Activated effector memory CD4-positive, alpha-beta T cell treated with anti-CD3 and anti-CD28 coated beads, Interleukin-2, amount 50 U/mL, for 16 hours (primary cell): ENCODE measurements around the gene RHBDF2.

Experiments used
- DNase-seq: peaks from one replicate; pipeline ENCODE4 v3.0.0-alpha.2; 2020

Gene RHBDF2

DNA sequence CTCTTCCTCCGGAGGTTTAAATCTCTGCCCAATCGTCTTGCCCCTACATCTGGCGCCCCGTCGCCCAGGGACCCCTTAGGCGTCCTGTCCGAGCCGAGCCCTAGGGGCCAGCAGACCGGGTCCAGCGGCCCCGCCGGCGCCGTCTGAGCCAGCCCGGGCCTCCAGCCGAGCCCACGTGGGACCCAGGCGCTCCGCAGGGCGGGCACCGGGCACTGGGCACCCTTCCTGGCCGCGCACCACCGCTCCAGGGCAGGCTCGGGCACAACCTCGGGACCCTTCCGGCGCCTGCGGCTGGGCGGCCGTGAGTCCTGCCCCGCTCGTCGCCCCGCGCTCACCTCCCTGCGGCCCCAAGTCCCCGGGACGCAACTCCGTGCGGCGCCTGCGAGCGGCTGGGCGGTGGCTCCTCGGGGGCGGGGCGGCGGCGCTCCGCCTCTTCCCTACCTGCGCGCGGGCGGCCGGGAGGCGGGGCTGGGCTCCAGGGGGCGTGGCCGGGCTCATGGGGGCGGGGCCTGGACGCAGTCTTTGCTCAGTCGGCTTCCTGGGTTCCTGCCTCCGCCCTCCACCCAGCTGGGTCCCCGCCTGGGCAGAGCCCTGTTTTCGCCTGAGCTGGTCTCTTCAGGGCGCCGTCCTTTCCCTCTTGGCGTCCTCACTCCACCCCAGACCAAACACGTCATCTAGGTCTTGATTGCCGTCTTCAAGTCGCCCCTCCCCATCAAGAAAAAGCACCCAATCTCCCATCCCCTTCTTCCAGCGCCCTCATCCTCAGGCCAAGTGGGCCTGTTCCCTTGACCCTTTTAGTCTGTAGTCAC is at the start of gene RHBDF2:
Gene RHBDF2, minus strand, starts transcription at position 406 of the 809 bp plus-strand sequence. CDS start 19,899 bp downstream, outside the sequence.
- DNase-seq = peak; percentile 98

DNA sequence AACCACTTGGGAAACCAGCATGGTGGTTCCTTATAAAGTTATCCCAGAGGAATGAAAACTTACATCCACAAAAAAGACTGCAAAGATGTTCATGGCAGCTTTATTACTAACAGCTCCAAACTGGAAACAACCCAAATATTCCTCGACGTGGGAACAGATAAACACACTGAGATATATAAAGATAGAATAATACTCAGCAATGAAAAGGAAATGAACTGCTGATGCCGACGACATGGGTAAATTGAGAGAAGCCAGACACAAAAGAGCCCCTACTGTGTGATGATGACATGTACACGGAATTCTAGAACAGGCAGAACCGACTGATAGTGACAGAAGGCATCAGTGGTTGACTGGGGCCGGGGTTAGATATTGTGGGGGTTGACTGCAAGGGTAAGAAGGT is 48.3 kb upstream of the RHBDF2 start:
- no peak for DNase-seq

DNA sequence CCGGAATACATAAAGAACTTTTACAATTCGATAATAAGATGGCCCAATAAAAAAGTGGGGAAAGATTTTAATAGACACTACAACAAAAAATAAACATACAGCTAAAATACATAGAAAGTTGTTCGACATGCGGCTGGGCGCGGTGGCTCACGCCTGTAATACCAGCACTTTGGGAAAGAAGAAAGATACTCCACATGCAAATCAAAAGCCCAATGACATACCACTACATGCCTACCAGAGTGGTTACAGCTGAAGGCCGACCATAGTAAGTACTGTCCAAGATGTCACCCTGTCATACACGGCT is 47.9 kb upstream of the RHBDF2 start:
- no peak for DNase-seq

DNA sequence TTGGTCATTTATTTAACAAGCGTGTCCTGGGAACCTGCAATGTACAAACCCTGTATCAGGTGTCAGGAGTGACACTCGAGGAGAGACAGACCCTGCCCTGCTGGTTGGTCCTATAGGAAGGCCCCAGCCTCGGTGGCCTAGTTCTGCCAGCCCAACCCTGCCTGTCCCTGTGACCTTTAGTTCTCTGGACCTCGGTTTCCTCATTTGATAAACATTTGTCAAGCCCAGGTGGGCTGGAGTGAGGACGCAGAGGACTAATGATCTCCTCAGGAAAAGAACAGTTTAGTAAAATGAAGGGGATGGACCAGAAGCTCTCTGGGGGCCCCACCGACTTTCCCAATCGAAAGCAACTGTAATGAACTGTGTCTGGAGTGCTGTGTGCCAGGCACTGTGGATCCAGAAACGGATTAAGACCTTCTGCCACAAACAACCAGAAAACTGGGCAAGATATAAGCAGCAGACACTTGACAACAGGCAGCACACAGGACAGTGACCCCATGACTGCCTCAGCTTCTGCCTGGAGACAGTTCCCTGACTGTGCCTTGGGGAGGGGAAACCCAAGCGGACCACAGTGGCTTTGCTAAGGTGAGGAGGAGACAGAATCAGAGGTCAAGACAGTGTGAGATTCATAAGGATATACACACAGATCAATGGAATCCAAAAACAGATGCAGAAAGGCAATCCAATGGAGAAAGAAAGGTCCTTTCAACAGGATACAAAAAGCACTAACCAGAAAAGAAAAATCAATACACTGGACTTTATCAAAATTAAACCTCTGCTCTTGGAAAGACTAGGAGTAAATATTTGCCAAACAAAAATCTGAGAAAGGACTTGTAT is 47.4 kb upstream of the RHBDF2 start:
- no peak for DNase-seq

DNA sequence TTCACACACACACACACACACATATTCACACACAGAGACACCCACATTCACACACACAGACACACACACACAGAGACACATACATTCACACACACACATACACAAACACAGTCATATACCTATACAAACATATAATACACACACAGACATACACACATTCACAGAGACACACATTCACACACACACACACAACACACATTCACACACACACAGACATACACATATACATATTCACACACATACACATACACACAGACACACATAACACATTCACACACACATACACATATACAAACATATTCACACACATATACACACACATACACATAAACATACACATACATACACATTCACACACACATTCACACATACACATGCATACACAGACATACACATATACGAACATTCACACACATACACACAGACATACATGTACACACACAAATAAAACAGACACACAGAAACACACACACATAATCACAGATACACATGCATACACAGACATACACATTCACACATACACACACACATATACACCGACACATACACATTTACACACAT is 46.5 kb upstream of the RHBDF2 start:
- no peak for DNase-seq

DNA sequence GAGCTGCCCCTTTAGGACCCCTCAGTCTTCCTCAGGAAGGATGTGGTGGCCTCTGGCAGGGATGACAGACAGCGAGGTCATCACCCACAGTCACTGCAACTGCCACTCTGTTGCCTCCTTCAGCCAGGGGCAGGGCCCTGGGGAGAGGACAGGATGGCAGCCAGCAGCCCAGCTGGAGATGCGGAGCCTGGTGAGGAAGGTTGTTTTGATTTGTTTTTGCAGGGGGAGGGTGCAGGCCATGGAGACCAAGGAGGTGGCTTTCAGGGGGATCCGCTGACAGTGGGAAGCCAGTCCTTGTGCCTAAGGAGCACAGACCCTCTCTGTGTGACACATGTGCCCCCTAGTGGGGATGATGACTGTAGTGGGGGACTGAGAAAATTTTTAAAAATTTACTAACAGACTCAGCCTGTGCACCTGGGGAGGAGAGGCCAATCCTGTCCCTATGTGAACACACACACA is 46.0 kb upstream of the RHBDF2 start:
- DNase-seq = peak; percentile 72

DNA sequence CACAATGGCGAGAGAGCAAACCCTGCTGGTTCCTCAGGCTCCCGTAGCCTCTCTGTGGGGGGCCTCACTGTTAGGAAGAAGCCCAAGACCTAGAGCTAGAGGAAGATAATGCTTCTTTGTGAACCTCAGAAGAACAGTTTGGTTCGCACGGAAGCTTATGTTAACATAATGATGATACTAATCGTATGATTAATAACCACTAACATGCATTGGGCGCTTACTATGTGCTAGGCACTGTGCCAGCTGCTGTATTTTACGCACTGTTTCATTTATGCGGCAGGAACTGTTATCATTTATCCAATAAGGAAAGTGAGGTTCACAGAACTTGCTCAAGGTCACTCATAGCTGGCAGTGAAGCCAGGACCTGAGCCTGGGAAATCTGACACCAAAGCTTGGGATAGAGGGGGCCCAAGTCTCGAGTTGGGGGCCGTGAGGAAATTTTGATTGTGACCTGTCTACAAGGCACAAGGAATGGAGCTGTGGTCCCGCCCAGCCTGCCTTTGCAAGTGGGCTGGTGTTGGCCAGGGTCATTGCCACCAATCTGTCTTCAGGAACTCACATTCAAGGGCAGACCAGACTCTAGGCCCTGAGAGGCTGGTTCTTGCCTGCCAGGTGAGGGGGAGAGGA is 45.4 kb upstream of the RHBDF2 start:
- no peak for DNase-seq

DNA sequence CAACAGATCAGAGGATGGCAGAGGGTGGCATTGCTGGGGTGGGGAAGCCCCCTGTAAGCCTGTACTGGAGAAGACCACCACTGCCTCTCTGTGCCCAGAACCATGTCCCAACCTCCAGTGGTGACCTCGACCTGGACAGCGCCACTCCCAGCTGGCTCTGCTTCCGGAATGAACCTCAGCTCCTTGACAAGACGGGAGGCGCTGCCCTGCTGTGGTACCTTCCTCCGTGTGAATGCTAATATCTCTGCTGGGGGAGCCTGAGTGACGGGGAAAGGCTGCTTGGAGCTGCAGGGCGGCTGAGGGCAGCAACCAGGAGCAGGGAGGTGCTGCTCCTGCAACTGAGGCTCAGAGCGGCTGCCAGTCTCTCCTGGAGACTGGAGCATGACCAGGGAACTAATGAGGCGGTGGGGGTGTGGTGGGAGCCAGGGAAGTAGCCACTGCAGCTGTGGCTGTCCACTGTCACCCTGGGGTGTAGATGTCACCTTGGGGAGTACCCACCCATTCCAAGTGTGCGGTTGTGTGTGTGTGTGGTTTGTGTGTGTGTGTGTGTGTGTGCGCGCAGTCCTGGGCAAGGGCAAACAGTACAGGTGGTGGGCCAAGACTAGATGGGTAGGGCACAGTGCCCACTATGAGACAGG is 44.8 kb upstream of the RHBDF2 start:
- DNase-seq = no peak

DNA sequence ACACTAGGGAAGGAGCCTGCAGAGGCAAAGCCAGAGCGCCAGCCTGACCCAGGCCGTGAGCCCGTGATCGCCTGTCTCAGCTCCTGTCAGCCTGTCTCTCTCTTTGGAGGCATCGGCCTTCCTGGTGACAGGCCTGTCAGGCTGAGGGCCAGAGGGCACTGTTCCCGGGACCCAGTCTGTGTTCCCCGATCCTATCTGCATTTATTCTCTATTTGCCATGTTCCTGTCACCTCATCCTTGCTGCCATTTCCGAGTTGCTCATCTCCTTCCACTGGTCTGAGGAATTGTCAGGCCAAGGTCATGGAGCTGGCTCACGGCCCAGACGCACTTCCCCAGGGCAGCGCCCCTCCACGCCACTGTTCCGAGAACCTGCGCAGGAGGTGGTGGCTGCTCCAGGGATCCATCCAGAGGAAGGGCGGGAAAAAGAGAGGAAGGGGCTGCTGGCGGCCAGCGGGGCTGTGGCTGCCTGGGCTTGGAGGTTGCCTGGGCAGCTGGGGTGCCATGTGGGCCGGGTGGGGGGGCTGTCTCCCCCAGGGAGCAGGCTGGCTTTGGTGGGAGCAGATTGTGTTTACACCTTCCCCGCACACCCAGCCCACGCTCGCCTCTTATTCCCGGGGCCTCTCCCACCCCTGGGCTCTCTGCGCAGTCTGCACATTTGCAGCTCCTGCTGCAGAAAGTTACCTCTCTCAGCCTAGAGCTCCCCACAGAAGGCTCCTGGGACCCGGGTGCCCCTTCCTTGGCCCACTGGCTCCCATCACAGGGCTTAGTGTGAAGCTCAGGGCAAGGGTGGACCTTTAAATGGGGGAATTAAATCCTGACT is 43.5 kb upstream of the RHBDF2 start:
- no peak for DNase-seq

DNA sequence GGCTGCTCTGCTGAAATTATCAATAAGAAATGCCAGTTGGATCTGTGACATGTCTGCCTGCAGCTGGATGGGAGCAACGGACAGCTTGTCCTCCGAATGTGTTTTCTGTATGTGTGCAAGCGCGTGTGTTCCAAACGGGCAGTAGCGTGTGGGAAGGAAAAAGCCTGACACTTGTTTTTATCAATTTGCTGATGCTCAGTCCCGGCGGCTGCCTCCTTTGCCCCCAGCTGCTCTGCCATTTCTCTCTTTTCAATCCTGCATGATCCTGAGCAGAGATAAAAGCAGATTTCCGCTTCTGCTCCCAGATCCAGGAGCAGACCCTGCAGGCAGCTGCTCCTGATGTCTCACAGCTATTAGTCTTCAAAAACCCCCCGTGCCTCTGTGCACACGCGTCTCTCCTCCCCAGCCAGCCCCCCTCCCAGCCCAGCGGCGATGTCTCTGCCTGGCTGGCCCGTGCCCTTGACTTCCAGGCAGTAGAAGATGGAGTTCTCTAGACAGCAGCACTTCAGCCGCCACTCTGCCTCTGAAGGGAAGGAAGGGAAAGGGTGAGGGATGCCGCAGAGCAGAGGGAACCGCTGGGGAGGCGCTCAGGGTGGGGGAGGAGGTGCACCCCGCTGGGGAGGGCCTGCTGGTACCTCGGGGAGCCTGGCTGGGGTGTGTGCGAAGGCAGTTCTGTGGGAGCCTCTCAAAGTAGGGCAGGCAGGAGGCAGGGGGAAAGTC is 42.8 kb upstream of the RHBDF2 start:
- no peak for DNase-seq

DNA sequence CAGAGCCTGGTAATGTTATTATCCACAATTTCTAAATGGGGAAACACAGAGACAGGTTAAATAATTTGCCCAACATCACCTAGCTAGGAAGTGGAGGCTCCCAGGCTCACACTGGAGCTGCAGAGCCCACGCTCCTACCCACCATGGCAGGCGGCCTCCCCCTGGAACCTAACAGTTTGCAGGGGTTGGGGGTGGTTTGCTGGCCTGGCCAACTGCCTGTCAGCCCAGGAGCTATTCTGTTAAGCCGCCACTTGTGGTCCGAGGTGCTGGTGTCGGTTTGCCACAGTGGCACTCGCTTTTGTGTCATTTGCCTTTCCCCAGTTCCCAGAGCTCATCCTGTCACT is 42.2 kb upstream of the RHBDF2 start:
- DNase-seq = no peak

DNA sequence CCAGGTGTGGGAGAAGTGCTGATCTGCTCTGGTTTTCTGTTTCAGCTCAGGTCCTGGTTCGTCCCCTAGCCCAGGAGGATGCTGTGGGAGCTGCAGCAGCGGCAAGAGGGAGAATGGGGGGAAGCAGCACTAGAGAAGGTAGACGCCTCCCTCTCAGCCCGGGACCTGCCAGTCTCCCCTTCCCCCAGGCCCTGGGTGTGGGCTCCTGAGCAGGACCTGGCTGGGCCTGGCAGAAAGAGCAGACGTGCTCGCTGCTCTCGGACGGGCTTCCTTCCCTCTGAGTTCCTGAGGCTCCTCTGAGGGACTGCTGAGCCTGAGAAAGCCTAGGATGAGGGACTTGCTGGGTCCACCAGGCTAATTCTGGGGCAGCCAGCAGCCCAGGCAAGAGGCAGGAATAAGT is 41.8 kb upstream of the RHBDF2 start:
- DNase-seq = no peak

DNA sequence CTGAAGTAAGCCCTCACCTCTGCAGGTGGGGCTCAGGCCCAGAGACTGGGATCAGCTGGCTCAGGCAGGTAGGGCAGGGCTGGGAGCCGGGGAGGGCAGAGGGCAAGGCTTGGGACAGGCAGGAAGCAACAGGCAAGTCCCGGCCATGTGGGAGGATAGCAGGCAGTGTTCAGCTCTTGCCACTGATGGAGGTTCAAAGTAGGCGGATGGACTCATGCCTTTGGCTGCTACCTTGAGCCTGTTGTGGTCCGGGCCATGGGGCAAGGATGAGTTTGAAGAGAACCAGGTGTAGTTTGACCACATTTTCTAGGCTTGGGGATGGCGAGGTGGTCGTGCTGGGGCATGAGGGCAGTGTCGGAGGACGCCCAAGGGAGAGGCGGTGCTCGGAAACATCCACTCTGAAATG is 41.3 kb upstream of the RHBDF2 start:
- no peak for DNase-seq

DNA sequence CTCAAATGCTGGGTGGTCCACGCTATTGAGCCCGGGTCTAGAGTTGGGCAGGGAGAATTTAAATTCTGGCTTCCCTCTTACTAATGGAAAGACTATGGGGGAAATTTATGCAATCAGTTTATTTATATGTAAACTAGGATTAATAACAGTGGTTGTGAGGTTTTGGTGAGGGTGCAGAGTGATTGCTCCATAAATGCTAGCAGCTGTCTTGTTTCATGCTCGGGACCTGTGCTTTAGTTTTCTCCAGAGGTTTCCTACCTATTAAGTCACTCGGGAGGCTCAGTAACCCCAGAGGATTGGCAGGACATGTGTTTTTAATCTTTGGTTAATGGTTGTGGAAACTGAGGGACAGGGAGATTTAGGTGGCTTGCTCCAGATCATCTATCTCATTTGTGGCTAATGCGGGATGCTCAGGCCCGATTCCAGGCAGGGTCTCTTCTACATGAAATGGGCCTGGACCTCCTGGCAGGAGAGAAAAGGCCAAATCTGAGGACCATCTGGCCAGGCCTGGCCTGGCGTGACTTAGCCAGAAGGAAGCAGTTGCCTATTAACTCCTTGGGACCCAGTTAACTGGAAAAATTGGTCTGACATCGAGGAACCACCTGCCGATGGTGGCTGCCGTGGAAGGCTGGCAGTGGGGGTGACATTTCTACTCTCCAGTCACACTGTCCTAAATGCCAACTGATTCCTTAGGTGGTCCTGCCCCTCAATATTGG is 40.7 kb upstream of the RHBDF2 start:
- DNase-seq = no peak

DNA sequence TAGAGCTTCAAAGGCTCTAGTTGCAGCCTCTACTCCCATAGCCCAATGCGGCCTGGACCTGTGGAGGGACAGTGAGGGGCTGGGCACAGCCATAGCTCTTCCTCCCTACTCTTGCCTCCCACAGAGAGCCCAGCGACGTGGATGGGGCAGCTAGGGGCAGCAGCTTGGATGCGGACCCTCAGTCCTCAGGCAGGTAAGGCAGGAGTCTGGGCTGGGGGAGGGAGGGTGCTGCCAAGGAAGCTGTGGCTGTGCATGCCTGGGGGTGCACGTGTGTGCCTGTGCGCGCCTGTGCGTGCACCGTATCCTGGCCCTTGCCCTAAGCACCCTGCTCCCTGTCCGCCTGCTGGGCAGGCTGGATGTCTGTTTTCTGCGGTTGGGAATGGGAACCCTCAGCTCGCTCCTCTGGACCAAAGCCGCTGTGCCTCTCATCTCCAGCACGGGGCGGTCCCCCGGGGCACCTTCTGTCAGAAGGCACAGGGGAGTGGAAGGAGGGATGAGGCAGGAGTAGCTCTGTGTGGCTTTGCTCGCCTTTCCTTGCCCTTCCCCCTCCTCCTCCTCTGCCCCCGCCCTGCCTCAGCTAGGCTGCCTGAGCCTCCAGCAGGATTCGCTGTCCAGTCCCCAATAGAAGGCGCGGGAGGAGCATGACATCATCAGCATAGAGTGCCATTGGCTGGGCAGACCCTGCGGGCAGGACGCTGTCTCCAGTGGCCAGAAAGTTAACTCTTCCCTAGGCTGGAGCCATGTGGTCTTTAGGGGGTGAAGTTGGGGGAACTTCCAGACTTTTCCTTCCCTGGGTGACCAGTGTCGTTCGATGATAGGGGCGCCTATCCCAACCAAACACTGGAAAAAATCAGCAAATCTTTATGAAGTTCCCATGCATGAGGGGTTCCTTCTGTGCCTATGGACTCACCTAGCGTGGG is 39.4 kb upstream of the RHBDF2 start:
- DNase-seq = peak; percentile 67

DNA sequence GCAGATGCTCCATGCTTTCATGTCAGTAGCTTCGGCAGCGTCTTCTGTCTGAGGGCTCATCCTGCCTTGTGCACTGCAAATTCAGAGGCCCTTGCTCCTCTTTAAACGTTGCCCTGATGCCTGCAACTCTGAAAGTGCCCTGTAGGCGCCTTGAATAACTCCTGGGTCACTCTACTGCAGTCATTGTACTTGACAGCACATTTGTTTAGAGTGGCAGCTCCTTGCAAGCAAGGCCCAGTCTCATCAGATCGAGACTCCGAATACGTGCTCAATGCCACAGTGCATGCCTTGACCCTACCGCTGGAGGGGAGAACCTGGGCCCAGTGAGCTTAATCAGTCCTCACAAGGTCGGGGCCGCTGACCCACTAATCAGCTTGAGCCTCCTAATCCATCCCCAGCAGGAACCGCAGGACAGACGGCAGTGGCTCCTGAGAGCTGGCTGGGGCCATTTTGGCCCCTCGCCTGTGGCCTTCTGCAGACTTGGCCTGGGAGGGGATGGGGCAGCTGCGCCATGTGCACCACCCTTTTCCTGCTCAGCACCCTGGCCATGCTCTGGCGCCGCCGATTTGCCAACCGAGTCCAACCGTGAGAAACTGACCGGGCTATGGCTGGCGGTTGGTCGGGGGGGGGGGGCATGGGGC is 38.5 kb upstream of the RHBDF2 start, which contains the start of gene PRCD:
Gene PRCD, plus strand, starts transcription at position 414 of the 641 bp plus-strand sequence. Its CDS starts 98 bp downstream, at position 512.
- no peak for DNase-seq

DNA sequence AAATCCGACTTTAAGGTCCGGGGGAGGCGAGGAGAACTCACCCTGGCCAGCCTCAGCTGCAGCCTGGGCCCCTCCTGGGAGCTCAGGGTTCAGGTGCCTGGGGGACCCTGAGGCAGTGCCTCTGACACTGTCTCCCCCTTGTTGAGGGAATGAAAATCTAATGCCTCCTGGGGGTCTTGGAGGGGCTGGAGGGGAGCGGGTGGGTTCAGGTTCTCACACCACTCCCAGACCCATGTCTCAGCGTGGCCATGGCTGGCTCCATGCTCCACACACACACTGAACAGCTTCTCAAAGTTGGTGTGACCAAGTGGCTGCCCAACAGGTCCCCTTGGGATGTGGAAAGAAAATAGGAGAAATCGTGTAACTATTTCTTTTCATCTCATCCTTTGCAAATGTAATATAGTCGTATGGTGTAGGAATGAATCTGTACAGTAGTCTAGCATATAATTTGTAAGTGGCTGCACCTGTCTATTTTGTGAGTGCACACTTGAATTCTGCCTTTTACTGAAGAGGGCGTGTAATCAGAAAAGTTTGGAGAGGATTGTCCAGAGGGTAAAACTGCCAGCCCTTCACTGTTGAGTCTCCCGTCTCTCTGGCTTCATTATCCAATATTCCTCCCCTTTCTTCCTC is 37.8 kb upstream of the RHBDF2 start:
- DNase-seq = no peak

DNA sequence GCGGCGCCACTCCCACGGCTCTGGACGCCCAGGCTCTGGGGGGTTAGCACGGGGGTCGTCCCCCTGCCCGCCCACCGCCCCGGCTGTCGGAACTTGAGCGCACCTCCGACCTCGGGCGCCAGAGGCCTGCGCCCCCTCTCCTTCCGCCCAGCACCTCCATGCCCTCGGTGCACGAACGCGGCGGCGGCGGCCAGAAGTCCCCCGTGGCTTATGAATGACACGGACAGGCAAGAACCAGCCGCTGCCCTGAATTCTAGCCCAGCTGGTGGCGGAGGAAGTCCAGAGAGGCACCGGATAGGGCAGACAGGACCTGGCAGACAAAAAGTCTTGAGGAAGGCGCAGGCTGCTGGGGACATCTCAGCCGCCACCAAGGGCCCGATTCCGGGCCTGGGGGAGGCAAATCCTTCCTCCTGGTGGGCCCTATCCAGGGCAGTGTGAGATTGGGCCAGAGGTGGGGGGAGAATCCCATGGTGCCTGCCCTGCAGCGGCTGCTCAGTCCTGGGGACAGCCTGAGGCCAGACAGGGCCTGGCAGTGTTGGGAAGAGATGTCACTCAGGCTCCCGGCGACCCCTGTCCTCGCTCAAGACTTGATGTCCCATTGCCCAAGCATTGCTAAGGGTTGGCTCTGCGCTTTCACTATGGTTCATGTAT is 37.2 kb upstream of the RHBDF2 start:
- no peak for DNase-seq
